ENCODE results near the gene VPS4A.
"Not testable (repeated sequence)": the region's sequence is repeated elsewhere in the genome, so short reads cannot be mapped to it uniquely, and the experiment has no call there.

The VPS4A gene

DNA sequence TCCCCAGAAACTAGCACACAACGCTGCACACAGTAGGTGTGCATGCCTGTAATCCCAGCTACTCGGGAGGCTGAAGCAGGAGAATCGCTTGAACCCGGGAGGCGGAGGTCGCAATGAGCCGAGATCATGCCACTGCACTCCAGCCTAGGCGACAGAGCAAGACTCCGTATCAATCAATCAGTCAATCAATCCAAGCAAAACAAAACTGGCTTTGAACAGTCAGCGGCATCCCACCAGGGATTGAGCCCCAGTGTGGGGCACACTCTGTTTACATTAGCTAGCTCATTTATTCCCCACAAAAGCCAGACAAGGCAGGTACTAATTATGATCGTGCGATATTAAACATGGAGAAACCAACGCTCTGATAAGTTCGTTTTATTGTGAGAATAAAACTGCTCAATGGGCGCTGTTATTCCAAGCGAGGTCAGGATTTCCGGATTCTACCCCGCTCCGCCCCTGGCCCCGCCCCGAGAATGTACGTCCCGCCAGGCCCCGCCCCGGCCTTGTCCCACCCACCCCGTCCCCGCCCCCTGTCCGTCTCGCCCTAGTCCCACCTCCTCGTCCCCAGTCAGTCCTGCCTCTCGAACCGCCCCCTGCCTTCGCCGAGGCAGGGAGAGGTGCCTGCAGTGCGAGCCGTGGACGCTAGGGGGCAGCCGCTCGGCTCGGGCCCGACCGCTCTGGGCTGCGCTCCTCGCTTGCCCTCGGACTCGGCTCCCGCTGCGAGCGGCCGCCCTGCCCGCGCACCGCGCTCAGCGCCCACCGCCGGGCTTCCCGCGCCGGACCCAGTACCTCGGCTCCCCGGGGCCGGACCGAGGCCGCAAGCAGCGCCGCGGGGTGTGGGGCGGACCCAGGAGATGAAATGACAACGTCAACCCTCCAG is at the start of gene VPS4A:
Gene VPS4A (plus strand): TSS at position 698 of the 880 bp plus-strand sequence. CDS start 162 bp downstream, at position 860.
- DNase-seq, result peak; percentile 97

DNA sequence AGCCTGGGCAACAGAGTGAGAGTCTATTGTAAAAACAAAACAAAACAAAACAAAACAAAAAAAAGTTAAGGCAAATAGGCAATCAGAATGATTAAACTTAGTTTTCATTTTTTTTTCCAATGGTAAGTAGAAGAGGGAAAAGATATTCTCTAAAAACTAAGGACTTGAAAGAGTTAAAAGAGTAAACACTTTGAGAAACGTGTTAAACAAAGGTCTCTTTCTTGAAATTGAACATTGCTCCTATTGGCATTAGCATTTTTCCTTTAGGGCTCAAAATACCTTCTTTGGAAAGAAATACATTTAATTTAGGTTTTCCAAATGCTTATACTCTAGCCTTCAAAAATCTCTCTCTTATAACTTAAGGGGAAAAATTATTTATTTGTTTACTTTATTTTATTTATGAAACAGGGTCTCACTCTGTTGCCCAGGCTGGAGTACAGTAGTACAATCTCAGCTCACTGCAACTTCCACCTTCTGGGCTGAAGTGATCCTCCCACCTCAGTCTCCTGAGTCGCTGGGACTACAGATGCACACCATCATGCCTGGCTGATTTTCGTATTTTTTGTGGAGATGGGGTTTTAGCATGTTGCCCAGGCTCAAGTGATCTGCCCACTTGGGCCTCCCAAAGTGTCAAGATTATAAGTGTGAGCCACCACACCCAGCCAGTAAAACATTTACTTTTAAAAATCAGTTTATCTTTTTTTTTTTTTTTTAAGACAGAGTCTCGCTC is 44.7 kb upstream of the VPS4A start:
- no peak for DNase-seq

DNA sequence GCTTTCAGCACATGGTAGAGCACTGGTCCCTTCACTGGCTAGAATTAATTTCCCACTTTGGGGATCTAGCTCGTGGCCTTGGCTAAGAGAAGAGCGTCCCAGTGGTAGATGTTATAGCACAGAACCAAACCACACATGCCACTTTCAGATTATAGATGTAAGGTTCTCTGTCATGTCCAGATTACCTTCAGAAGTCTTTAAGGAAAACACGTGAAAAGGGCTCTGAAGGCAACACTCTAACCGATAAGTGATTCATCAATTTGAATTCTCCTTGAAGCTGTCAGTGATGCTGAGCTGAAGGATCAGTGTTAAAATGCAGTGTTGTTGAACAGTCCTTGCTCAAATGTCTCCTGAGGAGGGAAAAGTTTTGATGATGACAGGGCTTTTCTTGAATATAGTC is 43.5 kb upstream of the VPS4A start:
- peak; percentile 61 for DNase-seq

DNA sequence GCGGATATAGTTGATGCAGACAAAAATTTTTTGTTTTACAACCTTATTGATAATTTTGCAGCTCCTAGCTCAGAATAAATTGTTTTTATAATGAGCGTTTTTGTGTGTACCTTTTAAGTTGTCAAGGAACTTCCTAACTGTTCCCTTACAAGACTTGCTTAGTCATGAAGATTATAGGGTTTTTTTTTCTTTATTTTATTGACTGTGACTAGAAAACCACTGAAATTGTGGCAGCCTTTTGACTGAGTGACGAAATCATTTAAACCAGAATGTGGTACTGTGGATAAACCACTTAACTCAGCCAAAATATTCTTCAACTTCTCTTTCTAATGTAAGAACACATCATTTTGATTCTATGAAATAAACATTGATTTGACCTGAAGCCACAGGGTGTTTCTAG is 40.8 kb upstream of the VPS4A start:
- peak; percentile 72 for DNase-seq

DNA sequence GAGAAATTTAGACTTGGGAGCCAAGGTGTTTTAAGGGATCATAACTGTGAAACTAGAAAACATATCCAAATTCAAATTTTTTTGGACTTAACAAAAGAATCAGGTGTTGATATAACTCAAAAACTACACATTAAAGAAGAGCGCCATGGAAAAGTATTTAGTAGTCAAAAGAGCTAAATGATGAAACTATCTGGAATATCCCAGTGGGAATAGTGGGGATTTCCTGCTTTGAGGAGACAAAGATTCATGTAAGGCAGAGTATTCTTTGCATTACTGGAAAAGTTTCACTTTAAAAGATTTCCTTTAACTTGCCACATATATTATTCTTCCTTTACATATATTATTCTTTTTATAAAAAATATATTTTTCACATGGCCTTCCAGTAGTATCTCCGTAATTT is 40.3 kb upstream of the VPS4A start:
- DNase-seq, result no peak

DNA sequence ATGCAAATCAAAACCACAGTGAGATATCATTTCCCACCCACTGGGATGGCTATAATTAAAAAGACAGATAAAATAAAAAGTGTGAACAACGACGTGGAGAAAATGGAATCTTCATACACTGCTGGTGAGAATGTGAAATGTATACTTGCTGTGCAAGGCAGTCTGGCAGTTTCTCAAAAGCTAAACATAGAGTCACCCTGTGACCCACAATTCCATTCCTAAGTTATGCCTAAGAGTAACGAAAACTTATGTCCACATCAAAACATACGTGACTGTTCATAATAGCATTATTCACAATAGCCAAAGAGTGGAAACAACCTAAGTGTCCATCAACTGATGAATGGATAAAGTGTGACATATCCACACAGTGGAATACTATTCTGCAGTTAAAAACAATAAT is 38.1 kb upstream of the VPS4A start:
- no peak for DNase-seq

DNA sequence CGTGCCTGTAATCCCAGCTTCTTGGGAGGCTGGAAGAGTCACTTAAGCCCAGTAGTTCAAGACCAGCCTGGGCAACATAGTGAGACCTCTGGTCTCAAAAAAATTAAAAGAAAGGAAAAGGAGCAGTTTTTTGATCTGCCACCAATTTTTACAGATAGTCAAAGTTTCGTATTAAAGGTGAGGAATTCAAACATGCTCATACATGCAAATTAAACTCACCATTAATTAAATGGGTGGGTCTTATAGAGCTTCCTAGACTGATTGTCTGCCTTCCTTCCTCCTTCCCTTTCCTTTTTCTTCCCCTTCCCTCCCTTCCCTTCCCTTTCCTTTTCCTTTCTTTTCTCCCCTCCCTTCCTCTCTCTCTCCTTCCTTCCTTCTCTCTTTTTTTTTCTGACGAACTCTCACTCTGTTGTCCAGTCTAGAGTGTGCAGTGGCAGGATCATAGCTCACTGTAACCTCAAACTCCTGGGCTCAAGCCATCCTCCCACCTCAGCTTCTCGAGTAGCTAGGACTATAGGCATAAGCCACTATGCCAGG is 36.4 kb upstream of the VPS4A start:
- no peak for DNase-seq

DNA sequence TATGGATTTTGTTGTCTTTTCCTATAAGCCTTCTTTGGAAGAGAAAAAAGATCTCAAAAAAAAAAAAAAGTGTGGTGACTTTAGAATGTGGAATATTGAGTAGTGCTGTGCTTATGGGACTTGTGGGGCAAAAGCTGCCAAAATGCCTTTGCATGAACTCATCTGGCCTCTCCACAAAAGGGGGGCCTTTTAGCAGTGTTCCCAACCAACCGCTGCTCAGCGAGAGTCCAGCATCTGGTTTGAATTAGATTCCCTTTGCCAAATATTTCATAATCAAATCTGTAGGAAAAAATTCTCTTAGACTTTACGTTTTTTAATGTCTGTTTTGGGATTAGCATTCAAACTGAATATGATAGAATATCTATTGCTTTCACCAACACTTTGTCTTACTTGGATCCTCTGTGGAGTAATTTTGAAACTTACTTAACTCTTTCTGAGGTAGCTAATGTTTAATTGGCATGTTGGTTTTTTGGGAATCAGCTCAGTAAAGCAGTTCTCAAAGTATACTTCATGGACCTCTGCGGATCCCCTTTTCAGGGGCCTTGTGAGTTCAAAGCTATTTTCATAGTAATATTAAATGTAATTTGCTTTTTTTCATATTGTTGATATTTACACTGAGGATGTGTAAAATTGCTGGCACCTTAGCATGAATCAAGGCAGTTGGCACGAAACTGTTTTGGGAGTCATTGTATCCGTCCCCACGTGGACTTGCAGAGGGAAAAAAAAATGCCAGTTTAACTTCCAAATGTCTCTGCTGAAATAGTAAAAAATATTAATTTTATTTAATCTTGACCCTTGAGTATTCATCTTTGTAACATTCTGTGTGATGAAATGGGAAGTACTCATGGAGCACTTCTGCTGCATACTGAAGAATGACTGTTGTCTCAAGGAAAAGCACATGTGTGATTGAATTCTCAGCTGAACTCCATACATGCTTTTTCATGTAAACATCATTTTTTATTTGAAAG is 34.7 kb upstream of the VPS4A start:
- no peak for DNase-seq

DNA sequence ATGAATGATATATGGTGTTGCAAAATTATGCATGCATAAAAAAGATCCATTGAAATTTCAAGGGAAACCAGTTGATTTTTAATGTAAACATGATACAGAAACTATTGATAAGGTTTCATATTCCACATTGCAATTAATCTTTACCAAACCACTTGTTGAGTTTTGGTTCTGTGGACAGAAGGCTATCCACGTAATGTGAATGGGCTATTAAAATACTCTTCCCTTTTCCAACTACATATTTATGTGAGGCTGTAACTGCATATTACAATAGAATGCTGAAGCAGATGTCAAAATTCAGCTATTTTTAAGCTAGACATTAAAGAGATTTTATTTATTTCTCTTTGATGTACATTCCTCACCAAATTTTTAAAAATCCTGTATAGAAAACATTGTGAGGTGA is 33.7 kb upstream of the VPS4A start:
- DNase-seq, result no peak

DNA sequence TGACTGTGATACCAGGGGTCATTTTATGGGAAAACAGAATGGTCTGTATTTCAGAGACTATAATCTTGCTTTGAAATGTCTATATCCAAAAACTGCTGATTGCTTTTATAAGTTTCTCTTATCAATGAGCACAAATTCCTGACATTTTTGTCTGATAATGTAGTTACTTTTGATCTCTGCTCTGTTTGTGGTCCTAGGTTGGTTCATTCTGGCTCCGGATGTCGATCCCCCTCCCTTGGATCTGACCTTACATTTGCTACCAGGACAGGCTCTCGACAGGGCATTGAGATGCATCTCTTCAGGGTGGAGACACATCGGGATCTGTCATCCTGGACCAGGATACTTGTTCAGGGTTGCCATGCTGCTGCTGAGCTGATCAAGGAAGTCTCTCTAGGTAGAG is 27.3 kb upstream of the VPS4A start:
- no peak for DNase-seq

DNA sequence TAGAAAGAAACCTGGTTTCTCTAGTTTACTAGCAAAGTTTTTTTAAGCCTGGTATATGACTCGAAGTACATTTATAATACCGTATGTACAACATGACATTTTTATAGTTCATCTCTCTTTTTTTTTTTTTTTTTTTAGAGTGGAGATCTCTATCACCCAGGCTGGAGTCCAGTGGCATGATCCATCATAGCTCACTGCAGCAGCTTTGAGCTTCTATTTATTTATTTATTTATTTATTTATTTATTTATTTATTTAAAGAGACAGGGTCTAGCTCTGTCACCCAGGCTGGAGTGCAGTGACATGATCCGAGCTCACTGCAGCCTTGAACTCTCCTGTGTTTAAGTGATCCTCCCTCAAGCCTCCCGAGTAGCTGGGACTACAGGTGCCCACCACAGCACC is 25.9 kb upstream of the VPS4A start:
- no peak for DNase-seq

DNA sequence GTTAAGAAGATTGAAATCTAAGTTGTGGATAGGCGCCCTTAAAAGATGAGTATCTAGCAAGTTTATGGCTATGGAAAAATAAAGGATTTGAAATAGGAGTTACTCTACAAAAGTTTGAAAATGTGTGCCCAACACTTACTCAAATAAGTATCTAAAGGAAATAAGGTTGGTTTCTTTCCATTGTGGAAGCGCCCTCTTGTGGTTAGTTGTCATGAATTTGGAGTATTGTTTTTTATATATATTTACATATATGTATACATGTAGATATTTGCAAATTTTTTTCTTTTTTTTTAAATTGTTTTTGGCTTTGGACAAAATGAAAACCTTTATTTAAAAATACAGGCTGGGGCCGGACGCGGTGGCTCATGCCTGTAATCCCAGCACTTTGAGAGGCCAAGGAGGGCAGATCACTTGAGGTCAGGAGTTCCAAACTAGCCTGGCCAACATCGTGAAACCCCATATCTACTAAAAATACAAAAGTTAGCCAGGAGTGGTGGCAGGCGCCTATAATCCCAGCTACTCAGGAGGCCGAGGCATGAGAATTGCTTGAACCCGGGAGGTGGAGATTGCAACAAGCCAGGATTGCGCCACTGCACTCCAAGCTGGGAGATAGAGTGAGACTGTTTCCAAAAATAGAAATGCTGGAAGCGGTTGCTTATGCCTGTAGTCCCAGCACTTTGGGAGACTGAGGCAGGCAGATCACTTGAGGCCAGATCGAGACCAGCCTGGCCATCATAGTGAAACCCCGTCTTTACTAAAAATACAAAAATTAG is 24.0 kb upstream of the VPS4A start:
- DNase-seq, result peak; percentile 77

DNA sequence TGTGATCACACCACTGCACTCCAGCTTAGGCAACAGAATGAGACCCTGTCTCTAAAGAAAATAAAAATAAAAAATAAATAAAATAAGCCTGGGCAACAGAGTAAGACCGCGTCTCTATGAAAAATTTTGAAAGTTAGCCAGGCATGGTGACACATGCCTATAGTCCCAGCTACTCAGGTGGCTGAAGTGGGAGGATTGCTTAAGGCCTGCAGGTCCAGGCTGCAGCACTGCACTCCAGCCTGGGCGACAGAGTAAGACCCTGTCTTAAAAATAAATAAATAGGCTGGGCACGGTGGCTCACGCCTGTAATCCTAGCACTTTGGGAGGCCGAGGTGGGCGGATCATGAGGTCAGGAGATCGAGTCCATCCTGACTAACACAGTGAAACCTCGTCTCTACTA is 19.5 kb upstream of the VPS4A start:
- DNase-seq, result not testable (repeated sequence)

DNA sequence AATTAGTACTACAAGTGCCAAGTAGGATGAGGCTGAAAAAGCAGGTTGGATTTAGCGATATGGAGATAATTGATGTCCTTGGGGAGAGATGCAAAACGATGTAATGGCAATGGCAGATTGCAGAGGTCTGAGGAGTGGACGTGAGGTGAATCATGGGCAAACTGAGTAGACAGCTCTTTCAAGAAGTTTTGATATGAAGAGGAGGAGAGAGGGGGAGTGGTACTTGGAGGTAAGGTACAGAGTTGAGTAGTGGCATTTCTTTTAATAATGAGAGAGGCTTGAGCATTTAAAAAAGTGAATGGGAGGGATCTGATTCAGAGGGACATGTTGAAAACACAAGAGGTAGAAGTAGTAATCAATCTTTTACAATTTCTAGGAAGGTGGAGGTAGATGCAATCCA is 17.7 kb upstream of the VPS4A start:
- DNase-seq, result no peak

DNA sequence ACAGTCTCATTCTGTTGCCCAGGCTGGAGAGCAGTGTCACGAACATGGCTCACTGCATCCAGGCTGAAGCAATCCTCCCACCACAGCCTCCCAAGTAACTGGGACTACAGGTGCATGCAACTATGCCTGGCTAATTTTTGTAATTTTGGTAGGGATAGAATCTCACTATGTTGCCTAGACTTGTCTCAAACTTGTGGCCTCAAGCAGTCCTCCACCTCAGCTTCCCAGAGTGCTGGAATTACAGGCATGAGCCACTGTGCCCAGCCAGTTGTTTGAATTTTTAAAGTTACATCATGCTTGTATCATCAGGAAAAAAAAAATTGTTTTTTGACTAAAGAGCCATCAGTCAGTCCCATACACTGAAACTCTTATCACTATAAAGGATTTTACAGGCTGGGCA is 17.1 kb upstream of the VPS4A start:
- DNase-seq, result no peak

DNA sequence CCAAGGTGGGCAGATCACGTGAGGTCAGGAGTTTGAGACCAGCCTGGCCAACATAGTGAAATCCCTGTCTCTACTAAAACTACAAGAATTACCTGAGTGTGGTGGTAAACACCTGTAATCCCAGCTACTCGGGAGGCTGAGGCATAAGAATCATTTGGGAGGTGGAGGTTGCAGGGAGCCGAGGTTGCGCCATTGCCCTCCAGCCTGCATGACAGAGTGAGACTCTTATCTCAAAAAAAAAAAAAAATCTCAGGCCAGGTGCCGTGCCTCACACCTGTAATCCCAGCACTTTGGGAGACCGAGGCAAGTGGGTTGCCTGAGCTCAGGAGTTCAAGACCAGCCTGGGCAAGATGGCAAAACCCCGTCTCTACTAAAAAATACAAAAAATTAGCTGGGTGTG is 14.4 kb upstream of the VPS4A start:
- not testable (repeated sequence) for DNase-seq

DNA sequence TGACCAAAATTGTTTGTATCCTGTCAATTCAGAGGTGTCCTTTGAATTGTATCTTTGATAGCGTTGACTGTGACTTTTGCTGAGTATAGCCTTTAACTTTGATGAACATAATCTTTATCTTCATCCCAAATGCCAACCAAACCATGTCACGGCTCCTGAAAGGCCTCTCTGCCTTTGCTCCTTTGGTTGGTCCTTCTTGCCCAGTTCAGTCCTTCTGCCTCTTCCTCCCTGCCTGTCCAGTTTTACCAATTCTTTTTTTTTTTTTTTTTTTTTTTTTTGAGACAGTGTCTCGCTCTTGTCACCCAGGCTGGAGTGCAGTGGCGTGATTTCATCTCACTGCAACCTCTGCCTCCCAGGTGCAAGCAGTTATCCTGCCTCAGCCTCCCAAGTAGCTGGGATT is 12.9 kb upstream of the VPS4A start:
- DNase-seq, result no peak

DNA sequence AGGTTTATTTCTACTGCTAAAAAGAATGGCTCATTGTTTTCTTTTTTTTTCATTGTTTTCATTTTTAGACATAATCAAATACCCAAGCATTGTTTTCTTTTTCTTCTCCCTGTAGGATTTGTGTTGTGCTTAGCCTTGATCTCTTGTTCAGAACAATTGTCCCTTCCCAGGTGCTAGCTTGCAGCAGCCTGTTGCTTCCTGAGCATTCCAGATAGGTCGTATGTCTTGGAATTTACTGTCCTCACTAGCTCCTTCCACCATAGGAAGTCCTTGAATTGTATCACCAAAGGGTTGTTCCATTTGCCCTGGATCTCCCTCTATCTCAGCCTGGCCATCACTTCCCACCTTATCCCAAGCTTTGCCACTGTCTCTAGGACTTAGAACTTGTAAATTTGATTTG is 10.0 kb upstream of the VPS4A start:
- DNase-seq, result no peak

DNA sequence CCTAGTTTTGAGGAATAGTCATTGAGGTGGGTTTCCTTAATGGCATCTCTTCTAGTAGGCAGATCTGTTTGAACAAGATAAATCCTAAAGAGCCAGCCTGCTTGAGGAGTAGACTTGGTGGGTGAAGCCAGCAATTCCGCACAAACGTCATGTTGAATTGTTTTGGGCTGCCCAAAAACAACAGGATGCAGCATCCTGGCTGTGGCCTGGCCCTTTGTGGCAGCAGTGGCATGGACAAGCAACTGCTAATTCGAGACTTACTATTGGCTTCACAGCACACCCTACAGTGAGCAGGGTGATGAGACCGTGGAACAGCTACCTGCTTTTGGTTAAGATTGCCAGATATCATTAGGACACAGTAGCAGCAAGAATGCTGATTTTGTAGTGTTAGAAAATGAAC is 9.3 kb upstream of the VPS4A start:
- no peak for DNase-seq

DNA sequence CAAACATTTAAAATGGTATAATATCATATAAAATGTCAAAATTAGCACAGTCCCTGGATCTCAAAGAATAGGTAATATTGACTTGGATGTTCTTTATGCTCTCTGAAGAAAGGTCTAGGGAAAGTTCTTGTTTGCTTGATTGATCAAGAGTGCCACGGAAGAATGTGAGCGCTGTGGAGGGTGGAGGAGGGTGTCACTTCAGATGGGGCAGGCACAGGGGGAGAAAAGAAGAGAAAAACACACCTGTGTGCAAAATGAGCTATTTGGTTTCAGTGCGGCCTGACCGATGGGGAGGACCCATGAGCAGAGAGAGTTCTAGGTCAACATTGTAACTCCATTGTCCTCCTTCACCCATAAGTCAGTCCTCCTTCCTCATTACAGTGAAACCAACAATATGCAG is 8.8 kb upstream of the VPS4A start:
- DNase-seq, result no peak

DNA sequence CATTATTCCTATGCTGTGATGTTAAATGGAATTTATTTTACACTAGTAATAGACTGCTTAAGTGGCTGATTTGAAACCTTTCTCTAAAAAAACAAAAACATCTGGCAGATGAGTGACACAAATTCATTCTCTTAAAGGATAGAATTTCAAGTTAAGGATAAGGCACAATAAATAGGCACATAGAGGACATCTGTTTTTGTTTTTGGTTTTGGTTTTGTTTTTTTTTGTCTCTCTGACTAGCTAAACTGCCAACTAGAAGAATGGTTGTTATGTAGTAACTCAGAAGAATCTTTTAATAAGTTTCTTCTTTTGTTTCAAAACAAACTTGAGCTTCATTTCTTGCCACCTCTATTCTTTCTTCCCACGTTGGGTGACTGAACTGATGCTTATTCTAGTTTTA is 5.1 kb upstream of the VPS4A start:
- DNase-seq, result no peak

DNA sequence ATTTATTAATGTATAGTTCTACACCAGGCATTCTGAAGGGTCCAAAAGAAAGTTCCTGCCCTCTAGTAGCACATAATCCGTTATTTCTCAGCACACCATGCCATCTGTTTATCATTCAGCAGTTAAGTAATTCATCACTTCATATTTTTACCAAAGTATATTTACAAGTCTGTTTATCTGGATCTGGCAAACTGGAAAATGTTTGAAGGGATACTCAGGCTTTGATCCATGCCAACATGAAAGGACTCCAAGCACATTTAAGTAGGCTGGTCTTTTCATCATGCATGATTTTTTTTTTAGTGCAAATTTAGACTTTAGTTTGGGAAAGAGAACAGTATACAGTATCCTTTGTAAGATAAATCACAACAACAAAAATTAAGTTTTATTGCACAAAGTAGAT is 4.1 kb upstream of the VPS4A start:
- DNase-seq, result no peak

All from OCI-M1 (cell line).